ENCODE measurements around the gene DCTN4. TPM values are rescaled to one million over a fixed set of nuclear protein-coding genes. Genes with fewer than 3 reads are reported as not detected.
"Not testable (repeated sequence)": the region's sequence is repeated elsewhere in the genome, so short reads cannot be mapped to it uniquely, and the experiment has no call there.

DCTN4 gene
- polyA plus RNA-seq, 1 donor from 2014 or later = 10.5 TPM

GRCh38 chr5:150765011-150765798 lies 6.4 kb upstream of the DCTN4 start:
- Mint-ChIP-seq H3K4me3 (no peak overlapping the region), H3K9me3 (peaks cover 0 to 4% (median 0%) of the 10 kb centered on the region in 3 donors), H3K4me1 (peaks cover 0 to 2% (median 0%) of the 10 kb centered on the region in 3 donors), H3K27me3 (no peaks in the 10 kb centered on the region), H3K36me3 (peaks cover 5% of the 10 kb centered on the region), H3K27ac (peak overlapping the region in 1 of 3 donors; percentile 5)

DNA sequence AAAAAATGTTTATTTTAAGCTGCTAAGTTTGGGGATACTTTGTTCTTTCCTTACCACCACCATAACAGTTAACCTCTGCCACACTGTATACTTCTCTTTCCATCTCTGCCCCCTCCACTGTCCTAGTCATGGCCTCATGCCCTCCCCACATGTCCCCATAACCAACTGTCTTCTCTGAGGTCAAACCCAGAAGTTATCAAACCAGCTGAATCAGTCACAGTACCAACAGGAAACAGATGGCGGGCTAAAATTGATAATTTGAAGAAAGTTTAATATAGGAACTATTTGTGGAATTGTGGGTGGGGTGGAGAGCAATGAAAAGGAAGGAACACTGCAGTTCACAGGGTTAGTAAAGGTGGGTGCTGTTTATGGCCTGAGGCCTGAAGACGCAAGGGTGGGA lies 5.7 kb upstream of the DCTN4 start:
- Mint-ChIP-seq H3K27ac (peak overlapping the region in 1 of 3 donors; percentile 5), H3K4me3 (no peak overlapping the region), H3K36me3 (peaks cover 5% of the 10 kb centered on the region), H3K27me3 (no peaks in the 10 kb centered on the region), H3K9me3 (peaks cover 0 to 4% (median 0%) of the 10 kb centered on the region in 3 donors), H3K4me1 (peaks cover 0 to 2% (median 0%) of the 10 kb centered on the region in 3 donors)

DNA sequence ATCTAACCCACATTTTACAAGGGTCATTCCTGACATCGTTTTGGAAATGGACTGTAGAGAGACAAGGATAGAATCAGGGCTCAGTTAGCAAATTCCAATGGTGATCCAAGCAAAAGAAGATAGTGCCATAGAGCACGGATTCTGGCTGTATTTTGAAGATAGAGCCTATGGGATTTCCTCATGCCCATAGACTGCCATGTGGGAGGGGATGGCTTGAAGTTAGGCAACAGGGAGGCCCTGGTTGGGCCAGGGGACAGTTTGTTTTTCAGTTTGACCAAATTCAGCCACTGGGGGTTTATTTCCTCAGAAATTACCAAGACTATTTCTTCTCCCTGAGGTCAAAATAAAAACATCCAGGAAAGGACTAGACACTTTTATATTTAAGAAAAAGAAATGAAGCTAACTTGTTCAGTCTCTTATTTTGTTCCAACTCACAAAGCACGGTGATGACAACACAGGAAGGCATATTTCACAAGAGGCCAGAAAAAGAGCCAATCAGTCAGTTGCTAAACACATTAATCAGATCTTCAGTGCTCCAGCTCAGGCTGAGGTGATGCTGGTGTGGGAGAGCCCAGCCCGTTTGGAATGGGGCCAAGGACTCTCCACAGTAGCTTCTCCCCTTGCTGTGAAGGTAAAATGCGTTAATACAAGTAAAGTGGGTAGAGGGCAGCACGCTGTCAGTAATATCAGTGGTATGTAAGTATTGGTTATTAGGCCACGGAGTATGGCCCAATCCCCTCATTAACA lies 4.4 kb upstream of the DCTN4 start:
- peaks cover 0 to 4% (median 0%) of the 10 kb centered on the region in 3 donors for H3K9me3 Mint-ChIP-seq

DNA sequence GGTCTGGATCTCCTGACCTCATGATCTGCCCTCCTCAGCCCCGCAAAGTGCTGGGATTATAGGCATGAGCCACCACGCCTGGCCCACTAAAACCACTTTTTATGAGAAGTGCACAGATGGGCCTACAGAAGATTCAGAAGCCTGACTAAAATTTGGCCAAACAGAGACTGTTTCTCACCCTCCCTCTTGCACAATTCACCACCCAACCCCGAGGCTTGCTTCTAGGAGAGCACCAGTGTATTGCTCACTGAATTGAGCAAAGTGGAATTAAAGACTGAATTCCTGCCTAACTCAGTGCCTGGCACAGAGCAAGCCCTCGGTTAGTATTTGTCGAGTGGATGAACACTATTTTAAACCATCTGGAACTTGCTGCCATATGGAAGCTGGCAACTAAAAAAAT lies 3.4 kb upstream of the DCTN4 start:
- Mint-ChIP-seq H3K36me3 (peaks cover 5% of the 10 kb centered on the region), H3K27me3 (no peaks in the 10 kb centered on the region), H3K4me3 (no peak overlapping the region), H3K27ac (no peak overlapping the region), H3K4me1 (peaks cover 2 to 10% (median 8%) of the 10 kb centered on the region in 3 donors), H3K9me3 (peaks cover 0 to 4% (median 0%) of the 10 kb centered on the region in 3 donors)

More for the DNA sequence above, 4.4 kb upstream of the DCTN4 start:
- Mint-ChIP-seq H3K4me3 (no peak overlapping the region), H3K27me3 (no peaks in the 10 kb centered on the region), H3K4me1 (peaks cover 0 to 6% (median 6%) of the 10 kb centered on the region in 3 donors), H3K36me3 (peaks cover 5% of the 10 kb centered on the region), H3K27ac (no peak overlapping the region)

DNA sequence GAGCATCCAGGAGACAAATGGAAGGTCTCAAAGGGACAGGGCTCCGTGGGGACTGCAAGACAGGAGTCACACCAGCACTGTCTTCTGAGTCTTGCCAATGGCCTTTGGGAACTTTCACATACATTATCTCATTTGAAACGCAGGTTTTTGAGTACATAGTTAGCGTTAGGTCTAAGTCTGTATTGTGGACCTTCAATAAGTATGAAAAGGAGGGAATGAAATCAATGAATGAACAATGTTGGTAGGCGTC lies 442 bp upstream of the DCTN4 start:
- Mint-ChIP-seq H3K27me3 (no peaks in the 10 kb centered on the region), H3K4me3 (no peak overlapping the region), H3K27ac (no peak overlapping the region), H3K9me3 (no peaks in the 10 kb centered on the region), H3K36me3 (peaks cover 9% of the 10 kb centered on the region), H3K4me1 (peaks cover 4 to 24% (median 15%) of the 10 kb centered on the region in 3 donors)

DNA sequence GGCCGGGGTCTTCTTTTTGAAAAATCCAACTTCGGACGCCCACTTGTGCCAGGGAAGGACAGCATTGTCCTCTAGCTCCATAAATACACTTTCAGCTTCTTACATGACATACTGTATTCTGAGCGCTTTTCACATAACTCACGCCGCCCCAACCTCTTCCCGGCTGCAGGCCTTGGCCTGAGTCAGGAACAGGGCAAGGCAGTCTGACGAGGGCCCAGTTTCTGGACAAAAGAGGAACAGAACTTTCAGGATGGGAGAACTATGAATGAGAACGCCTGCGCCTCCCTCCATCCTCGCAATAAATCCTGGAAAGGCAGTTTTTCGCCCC lies 650 bp downstream of the DCTN4 start:
- Mint-ChIP-seq H3K36me3 (peaks cover 9% of the 10 kb centered on the region), H3K4me1 (peaks cover 8 to 30% (median 20%) of the 10 kb centered on the region in 3 donors), H3K9me3 (no peaks in the 10 kb centered on the region), H3K4me3 (no peak overlapping the region), H3K27ac (no peak overlapping the region), H3K27me3 (no peaks in the 10 kb centered on the region)

DNA sequence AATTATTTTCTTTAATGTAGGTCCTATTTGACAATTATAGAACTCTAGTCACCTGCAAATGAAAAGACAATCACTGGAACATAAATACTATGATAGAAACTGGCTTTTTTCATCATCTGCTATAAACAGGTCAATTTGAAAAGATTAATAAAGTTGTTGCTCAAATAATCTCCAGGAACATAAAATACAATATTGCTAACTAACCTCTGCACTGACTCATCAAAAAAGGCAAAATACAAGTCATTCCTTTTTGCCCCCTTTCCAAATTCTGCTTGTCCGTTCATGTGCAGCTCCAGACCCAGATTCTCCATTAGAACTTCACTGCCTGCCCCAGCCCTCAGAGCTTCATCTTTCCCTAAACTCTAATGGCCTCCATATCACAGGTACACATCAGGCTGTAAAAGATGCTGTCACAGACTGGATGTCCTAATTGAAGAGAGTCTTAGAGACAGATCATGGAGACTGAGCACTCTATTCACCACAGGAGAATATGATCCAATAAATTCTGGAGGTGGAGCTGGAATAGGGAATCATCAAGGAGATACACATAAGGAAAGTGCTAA lies 1.6 kb downstream of the DCTN4 start:
- Mint-ChIP-seq H3K27me3 (no peaks in the 10 kb centered on the region), H3K9me3 (no peaks in the 10 kb centered on the region), H3K36me3 (peaks cover 9% of the 10 kb centered on the region), H3K4me1 (peaks cover 8 to 33% (median 20%) of the 10 kb centered on the region in 3 donors), H3K27ac (peak overlapping the region in 1 of 3 donors; percentile 19), H3K4me3 (peak overlapping the region; percentile 1 to 75 (median 54))

- no peak overlapping the region for H3K27ac Mint-ChIP-seq
- no peaks in the 10 kb centered on the region for H3K9me3 Mint-ChIP-seq
- peaks cover 20 to 44% (median 30%) of the 10 kb centered on the region in 3 donors for H3K4me1 Mint-ChIP-seq
- H3K36me3 Mint-ChIP-seq = peaks cover 6% of the 10 kb centered on the region
- H3K4me3 Mint-ChIP-seq = peak overlapping the region in 1 of 4 donors; percentile 24
- H3K27me3 Mint-ChIP-seq = no peaks in the 10 kb centered on the region
These were observed 5.0 kb downstream of the DCTN4 start for GRCh38 chr5:150753863-150754262.

- Mint-ChIP-seq H3K27ac (peak overlapping the region in 2 of 3 donors; percentile 10), H3K4me1 (peaks cover 20 to 44% (median 30%) of the 10 kb centered on the region in 3 donors), H3K9me3 (no peaks in the 10 kb centered on the region), H3K27me3 (no peaks in the 10 kb centered on the region), H3K36me3 (peaks cover 6% of the 10 kb centered on the region), H3K4me3 (peak overlapping the region in 1 of 4 donors; percentile 24)
These were observed 5.4 kb downstream of the DCTN4 start for GRCh38 chr5:150753463-150753862.

GRCh38 chr5:150751096-150751891 lies 7.5 kb downstream of the DCTN4 start:
- Mint-ChIP-seq H3K27me3 (no peaks in the 10 kb centered on the region), H3K9me3 (no peaks in the 10 kb centered on the region), H3K36me3 (peaks cover 6% of the 10 kb centered on the region), H3K4me1 (peaks cover 16 to 38% (median 27%) of the 10 kb centered on the region in 3 donors), H3K4me3 (no peak overlapping the region), H3K27ac (no peak overlapping the region)

- Mint-ChIP-seq H3K36me3 (peaks cover 4% of the 10 kb centered on the region), H3K9me3 (no peaks in the 10 kb centered on the region), H3K27me3 (no peaks in the 10 kb centered on the region), H3K27ac (peak overlapping the region in 2 of 3 donors; percentile 17 to 64), H3K4me3 (peak overlapping the region in 1 of 4 donors; percentile 10), H3K4me1 (peaks cover 16 to 35% (median 24%) of the 10 kb centered on the region in 3 donors)
These were observed 8.3 kb downstream of the DCTN4 start for GRCh38 chr5:150750469-150750868.

DNA sequence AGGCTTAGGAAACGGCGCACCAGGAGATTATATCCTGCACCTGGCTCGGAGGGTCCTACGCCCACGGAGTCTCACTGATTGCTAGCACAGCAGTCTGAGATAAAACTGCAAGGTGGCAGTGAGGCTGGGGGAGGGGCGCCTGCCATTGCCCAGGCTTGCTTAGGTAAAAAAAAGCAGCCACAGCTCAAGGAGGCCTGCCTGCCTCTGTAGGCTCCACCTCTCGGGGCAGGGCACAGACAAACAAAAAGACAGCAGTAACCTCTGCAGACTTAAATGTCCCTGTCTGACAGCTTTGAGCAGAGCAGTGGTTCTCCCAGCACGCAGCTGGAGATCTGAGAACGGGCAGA lies 15.7 kb downstream of the DCTN4 start:
- peak overlapping the region in 1 of 3 donors; percentile 34 for H3K27ac Mint-ChIP-seq

GRCh38 chr5:150742455-150743141 lies 16.2 kb downstream of the DCTN4 start:
- Mint-ChIP-seq H3K27ac (peak overlapping the region in 1 of 3 donors; percentile 34), H3K4me1 (peaks cover 14 to 26% (median 22%) of the 10 kb centered on the region in 3 donors)
- H3K36me3 Mint-ChIP-seq, H3K9me3 Mint-ChIP-seq, H3K27me3 Mint-ChIP-seq, H3K4me3 Mint-ChIP-seq: not testable (repeated sequence)

More for the DNA sequence above, 15.7 kb downstream of the DCTN4 start:
- not testable (repeated sequence) for H3K36me3 Mint-ChIP-seq, H3K4me3 Mint-ChIP-seq, H3K27me3 Mint-ChIP-seq, H3K9me3 Mint-ChIP-seq
- H3K4me1 Mint-ChIP-seq = peaks cover 13 to 23% (median 19%) of the 10 kb centered on the region in 3 donors

DNA sequence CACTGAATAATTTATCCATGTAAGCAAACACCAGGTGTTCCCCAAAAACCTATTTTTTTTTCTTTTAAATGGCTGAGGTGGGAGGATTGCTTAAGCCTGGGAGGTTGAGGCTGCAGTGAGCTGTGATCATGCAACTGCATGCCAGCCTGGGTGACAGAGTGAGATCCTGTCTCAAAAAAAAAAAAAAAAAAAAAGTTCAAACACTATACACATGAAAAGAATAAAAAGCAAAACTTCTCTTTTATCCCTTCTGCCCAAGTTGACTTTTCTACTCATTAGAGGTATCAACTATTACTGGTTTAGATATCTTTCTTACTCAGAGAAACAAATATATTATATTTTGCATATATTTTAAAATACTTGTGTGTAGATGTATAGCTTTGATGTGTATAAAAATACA lies 17.8 kb downstream of the DCTN4 start:
- Mint-ChIP-seq H3K4me1 (peaks cover 23 to 34% (median 31%) of the 10 kb centered on the region in 3 donors), H3K4me3 (no peak overlapping the region), H3K9me3 (peaks cover 0 to 4% (median 2%) of the 10 kb centered on the region in 3 donors), H3K27ac (no peak overlapping the region), H3K36me3 (peaks cover 17% of the 10 kb centered on the region), H3K27me3 (no peaks in the 10 kb centered on the region)

Data from IgD-negative memory B cell (primary cell).